ENCODE data around the gene YPEL5.

- TF ChIP-seq CTCF (optimal IDR thresholded peaks at IDR 0.05 in 1 of 3, IDR thresholded peaks at IDR 0.05 in 1 of 3, conservative IDR thresholded peaks at IDR 0.05 in 1 of 3; ENCODE audit: extremely low read depth in 1 of 3, insufficient read depth in 2 of 3, low read length in 3 of 3) = no peak
- TF ChIP-seq EZH2 (IDR thresholded peaks at IDR 0.05; ENCODE audit: low read length) = no peak
Observed at GRCh38 chr2:30149976-30150375, 3.2 kb downstream of the YPEL5 start.

All from keratinocyte (primary cell).